GM06990 (cell line): ENCODE data around the gene PALS1.
A peak's percentile ranks its signal among the peaks of the same experiment; 100 is the strongest.

Experiments
- DNase-seq: peaks from one replicate; pipeline ENCODE4 v3.0.0-alpha.2; 2011; ENCODE audit not compliant: insufficient read length; ENCODE audit errors: extremely low read depth
- H3K27me3 ChIP-seq: replicated peaks from 2 replicates; pipeline ENCODE4 v1.6.0; 2011; ENCODE audit warnings: low read length; ENCODE audit not compliant: control insufficient read depth, insufficient read depth
- H3K36me3 ChIP-seq: 2 replicates; pipeline ENCODE4 v1.5.1; 2011; ENCODE audit warnings: low read length; ENCODE audit not compliant: control insufficient read depth, insufficient read depth
- H3K4me3 ChIP-seq: replicated peaks from 2 replicates; pipeline ENCODE4 v1.5.1; 2011; ENCODE audit warnings: low read depth, mild to moderate bottlenecking, control low read depth, low read length
- CTCF ChIP-seq: IDR thresholded peaks from 2 replicates; pipeline ENCODE4 v1.5.1; 2011; ENCODE audit warnings: low read length, control low read depth, mild to moderate bottlenecking, inconsistent platforms; ENCODE audit not compliant: insufficient read depth, poor library complexity, severe bottlenecking

The PALS1 gene

DNA sequence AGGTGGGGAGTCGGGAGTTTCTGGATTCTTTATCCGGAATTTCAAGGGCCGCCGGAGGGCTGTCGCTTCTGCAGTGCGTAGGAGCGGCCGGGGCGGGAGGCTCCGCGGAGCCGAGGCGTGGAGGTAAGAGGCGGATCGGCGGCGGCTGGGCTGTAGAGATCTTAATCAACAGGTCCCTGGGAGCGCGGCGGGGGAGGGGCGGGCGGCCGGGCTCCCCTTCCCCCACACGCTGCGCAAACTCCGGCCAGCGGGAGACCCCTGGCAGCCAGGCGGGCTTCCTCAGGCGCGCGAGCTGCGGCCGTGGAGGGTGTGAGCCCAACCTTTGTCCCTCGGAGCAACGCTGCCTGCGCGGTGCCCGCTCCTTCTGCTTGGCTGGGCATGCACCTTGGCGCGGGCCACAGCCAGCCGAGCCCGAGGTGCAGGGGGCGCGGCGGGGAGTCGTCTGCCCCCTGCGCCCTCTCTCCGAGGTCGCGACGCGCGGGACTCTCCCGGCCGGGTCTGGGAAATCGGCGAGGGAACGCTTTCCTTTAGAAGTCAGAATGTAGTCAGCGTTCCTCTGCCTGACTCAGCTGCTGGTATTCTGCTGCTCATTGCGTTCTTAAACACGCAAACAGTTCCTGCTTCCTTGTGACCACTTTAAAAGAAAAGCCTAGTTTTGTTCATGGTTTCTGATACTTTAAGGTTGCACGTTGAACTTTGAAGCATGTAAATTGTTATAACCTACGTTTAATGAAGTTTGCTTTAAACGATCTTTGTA is at the start of gene PALS1:
PALS1 (plus strand) TSS at position 25 of the 757 bp plus-strand sequence. CDS start 37,736 bp downstream, outside the sequence.
- Histone ChIP-seq H3K4me3 (peak within 1 kb of the TSS; percentile 92), H3K36me3 (no peaks in the 10 kb centered on the region), H3K27me3 (no peaks in the 10 kb centered on the region)
- no peak for TF ChIP-seq CTCF
- no peak for DNase-seq

DNA sequence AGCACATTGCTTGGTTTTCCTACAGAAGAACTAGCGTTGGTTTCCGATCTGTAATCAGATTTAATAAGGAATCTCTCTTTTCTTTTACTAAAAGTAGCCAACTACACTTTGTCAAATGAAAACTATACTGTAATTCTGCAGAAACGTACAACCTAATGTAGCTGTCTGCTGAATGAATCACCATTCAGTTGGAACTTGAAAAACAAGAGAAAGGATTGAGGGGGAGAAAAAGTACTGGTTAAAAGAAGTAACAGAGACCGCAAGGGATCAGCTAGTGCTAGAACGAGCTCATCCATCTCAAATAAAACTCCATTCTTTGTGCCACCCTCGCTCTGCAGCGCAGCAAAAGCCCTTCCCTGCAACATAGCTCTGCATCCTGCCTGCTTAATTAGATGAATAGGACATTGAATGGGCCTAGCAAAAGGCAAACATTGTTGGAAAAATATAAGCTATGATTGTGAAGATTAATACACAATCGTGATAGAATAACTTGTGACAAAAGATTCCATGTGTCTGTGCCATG is 49.4 kb upstream of the PALS1 start:
- H3K36me3 ChIP-seq: no peaks in the 10 kb centered on the region
- H3K27me3 ChIP-seq: no peaks in the 10 kb centered on the region
- no peak overlapping the region for H3K4me3 ChIP-seq
- DNase-seq: no peak
- no peak for TF ChIP-seq CTCF

DNA sequence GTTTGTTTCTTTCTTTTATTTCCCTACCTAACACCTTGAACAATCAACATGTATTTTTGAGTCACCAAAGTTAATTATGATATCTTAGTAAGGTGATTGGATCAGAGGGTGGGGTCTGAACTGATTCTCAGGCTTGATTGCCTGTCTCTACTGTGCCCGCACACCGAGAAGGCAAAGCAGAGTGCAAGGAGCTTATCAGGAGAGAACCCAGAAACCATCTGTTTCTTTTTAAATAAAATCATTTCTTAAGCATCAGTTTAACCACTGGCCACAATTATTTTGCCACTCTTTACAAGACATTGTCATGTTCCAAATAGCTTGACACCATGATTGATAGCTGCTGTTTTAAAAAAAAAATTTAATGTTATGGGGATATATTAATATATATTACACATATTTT is 48.9 kb upstream of the PALS1 start:
- H3K36me3 ChIP-seq: no peaks in the 10 kb centered on the region
- no peak for DNase-seq
- no peak for TF ChIP-seq CTCF
- no peaks in the 10 kb centered on the region for H3K27me3 ChIP-seq
- H3K4me3 ChIP-seq: no peak overlapping the region

- Histone ChIP-seq H3K36me3 (no peaks in the 10 kb centered on the region), H3K4me3 (no peak overlapping the region), H3K27me3 (no peaks in the 10 kb centered on the region)
- DNase-seq: no peak
- TF ChIP-seq CTCF: no peak
Observed at GRCh38 chr14:67195279-67195678, 46.0 kb upstream of the PALS1 start.

DNA sequence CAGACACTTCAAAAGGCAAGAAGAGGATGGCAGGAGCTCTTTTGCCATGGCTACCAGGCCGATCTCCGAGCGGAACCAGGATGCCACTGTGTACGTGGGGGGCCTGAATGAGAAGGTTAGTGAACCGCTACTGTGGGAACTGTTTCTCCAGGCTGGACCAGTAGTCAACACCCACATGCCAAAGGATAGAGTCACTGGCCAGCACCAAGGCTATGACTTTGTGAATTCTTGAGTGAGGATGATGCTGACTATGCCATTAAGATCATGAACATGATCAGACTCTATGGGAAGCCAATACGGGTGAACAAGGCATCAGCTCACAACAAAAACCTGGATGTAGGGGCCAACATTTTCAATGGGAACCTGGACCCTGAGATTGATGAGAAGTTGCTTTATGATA is 42.2 kb upstream of the PALS1 start:
- no peak for TF ChIP-seq CTCF
- no peaks in the 10 kb centered on the region for H3K27me3 ChIP-seq
- no peak for DNase-seq
- no peaks in the 10 kb centered on the region for H3K36me3 ChIP-seq
- no peak overlapping the region for H3K4me3 ChIP-seq
